HL-60 (cell line): ENCODE data around the gene SECTM1.

ENCODE experiments used
- DNase-seq, 2 experiments: peaks; one replicate each; pipeline ENCODE4 v3.0.0-alpha.2; 2010 to 2020; ENCODE audit warnings: low read depth in 1 of 2, low spot score in 1 of 2
- H3K27ac ChIP-seq: fragments of 250-450 bp; sonication (Bioruptor Pico); replicated peaks from 2 replicates; pipeline ENCODE4 v1.5.1; 2020; ENCODE audit warnings: mild to moderate bottlenecking, moderate library complexity
- H3K27me3 ChIP-seq: fragments of 250-450 bp; sonication (Bioruptor Pico); 2 replicates; pipeline ENCODE4 v1.5.1; 2021; ENCODE audit warnings: mild to moderate bottlenecking, moderate library complexity; ENCODE audit not compliant: insufficient read depth, poor library complexity, severe bottlenecking
- H3K4me3 ChIP-seq: replicated peaks from 2 replicates; pipeline ENCODE4 v1.5.1; 2011; ENCODE audit warnings: mild to moderate bottlenecking, control low read depth, low read length; ENCODE audit not compliant: insufficient read depth
- GABPA ChIP-seq: IDR thresholded peaks from 2 replicates; pipeline ENCODE4 v1.6.1; 2012; ENCODE audit warnings: low read depth
- POLR2AphosphoS5 ChIP-seq: IDR thresholded peaks from 2 replicates; pipeline ENCODE4 v1.6.1; 2012; ENCODE audit warnings: low read depth
- SPI1 ChIP-seq: IDR thresholded peaks from 2 replicates; pipeline ENCODE4 v1.6.1; 2012; ENCODE audit warnings: low read depth, mild to moderate bottlenecking, borderline replicate concordance
- TF ChIP-seq, protein P1 (sequence below): IDR thresholded peaks from 2 replicates; pipeline ENCODE4 v1.6.1; 2012; ENCODE audit warnings: low read depth; ENCODE audit not compliant: insufficient replicate concordance
- TF ChIP-seq, protein P2 (sequence below): IDR thresholded peaks from one replicate; pipeline ENCODE4 v1.5.1; 2011; ENCODE audit warnings: low read length, control low read depth, inconsistent platforms; ENCODE audit not compliant: insufficient read depth

Gene SECTM1

DNA sequence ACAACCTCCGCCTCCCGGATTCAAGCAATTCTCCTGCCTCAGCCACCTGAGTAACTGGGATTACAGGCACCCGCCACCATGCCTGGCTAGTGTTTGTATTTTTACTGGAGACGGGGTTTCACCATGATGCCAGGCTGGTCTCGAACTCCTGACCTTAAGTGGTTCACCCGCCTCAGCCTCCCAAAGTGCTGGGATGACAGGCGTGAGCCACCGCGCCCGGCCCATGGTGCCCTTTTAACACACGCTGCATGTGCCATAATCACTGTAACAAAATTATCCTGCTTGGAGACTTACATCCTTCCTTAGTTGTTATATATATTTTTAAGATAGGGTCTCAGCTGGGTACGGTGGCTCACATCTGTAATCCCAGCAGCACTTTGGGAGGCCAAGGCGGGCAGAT lies 21.6 kb downstream of the SECTM1 start:
- DNase-seq, result no peak
- TF ChIP-seq SPI1, result no peak
- TF ChIP-seq GABPA, result no peak
- TF ChIP-seq, protein P1, sequence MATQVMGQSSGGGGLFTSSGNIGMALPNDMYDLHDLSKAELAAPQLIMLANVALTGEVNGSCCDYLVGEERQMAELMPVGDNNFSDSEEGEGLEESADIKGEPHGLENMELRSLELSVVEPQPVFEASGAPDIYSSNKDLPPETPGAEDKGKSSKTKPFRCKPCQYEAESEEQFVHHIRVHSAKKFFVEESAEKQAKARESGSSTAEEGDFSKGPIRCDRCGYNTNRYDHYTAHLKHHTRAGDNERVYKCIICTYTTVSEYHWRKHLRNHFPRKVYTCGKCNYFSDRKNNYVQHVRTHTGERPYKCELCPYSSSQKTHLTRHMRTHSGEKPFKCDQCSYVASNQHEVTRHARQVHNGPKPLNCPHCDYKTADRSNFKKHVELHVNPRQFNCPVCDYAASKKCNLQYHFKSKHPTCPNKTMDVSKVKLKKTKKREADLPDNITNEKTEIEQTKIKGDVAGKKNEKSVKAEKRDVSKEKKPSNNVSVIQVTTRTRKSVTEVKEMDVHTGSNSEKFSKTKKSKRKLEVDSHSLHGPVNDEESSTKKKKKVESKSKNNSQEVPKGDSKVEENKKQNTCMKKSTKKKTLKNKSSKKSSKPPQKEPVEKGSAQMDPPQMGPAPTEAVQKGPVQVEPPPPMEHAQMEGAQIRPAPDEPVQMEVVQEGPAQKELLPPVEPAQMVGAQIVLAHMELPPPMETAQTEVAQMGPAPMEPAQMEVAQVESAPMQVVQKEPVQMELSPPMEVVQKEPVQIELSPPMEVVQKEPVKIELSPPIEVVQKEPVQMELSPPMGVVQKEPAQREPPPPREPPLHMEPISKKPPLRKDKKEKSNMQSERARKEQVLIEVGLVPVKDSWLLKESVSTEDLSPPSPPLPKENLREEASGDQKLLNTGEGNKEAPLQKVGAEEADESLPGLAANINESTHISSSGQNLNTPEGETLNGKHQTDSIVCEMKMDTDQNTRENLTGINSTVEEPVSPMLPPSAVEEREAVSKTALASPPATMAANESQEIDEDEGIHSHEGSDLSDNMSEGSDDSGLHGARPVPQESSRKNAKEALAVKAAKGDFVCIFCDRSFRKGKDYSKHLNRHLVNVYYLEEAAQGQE, result no peak
- no peak for TF ChIP-seq POLR2AphosphoS5
- H3K27ac ChIP-seq, result no peak overlapping the region
- H3K4me3 ChIP-seq, result no peak overlapping the region
- H3K27me3 ChIP-seq, result peaks cover 7% of the 10 kb centered on the region

DNA sequence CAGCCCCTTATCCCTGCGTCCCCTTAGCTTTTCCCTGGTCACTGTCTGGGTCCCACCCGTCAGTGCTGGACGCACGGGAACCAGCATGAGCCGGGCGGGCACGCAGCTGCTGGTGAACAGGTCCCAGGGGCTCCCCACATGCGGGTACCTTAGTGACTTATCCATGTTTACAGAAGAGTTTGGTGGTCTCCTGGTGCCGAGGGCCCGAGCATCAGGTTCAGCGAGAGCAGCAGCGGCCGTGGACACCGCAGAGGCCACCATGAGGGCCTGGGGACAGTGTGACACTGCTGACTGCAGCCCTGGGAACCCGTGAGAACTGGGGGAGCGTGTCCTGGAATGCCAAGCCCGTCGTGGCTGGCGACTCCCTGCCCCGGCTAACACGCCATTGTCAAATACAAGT lies 22.7 kb downstream of the SECTM1 start:
- no peak for DNase-seq
- Histone ChIP-seq H3K27ac (no peak overlapping the region), H3K4me3 (no peak overlapping the region), H3K27me3 (peaks cover 3% of the 10 kb centered on the region)
- TF ChIP-seq, protein P1, result no peak
- TF ChIP-seq, protein P2, sequence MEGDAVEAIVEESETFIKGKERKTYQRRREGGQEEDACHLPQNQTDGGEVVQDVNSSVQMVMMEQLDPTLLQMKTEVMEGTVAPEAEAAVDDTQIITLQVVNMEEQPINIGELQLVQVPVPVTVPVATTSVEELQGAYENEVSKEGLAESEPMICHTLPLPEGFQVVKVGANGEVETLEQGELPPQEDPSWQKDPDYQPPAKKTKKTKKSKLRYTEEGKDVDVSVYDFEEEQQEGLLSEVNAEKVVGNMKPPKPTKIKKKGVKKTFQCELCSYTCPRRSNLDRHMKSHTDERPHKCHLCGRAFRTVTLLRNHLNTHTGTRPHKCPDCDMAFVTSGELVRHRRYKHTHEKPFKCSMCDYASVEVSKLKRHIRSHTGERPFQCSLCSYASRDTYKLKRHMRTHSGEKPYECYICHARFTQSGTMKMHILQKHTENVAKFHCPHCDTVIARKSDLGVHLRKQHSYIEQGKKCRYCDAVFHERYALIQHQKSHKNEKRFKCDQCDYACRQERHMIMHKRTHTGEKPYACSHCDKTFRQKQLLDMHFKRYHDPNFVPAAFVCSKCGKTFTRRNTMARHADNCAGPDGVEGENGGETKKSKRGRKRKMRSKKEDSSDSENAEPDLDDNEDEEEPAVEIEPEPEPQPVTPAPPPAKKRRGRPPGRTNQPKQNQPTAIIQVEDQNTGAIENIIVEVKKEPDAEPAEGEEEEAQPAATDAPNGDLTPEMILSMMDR, result no peak
- TF ChIP-seq SPI1 (no peak), POLR2AphosphoS5 (no peak), GABPA (no peak)

DNA sequence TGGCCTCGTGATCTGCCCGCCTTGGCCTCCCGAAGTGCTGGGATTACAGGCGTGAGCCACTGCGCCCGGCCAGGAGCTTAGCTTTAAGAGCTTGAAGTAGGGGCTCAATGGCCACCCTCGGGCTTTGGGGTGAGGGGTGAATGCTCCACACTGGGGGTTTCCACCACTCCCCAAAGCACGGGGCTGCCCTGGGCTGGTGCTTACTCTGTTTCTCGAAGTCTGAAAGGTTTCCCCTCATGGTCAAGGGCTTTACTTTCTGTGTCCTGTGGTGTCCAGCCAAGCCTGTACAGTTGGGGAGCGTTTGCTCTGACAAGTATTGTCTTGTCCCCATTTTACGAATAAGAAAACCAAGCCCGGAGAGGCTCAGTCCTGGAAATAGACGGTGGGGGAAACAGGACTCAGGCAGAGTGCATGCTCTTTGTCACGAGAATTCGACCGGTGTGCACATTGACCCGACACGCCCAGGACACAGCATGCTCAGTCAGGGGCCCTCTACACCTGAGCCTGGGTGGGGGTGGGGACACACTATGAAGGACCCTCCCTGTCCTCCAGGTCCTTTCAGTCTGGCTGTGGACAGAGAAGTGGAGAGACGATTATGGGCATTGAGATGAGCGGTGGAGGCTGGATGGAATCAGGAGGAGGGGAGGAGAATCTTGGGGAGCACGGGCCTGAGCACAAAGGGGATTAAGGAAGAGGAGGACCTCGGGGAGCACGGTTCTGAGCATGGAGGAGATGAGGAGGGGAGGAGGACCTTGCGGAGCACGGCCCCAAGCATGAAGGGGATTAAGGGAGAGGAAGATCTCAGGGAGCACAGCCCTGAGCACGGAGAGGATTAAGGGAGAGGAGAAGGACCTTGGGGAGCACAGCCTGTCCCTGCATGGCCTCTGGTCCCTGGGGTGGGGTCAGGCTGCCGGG lies 23.7 kb downstream of the SECTM1 start:
- H3K27me3 ChIP-seq, result no peaks in the 10 kb centered on the region
- H3K27ac ChIP-seq, result no peak overlapping the region
- no peak for TF ChIP-seq POLR2AphosphoS5
- TF ChIP-seq, protein P2, result no peak
- TF ChIP-seq, protein P1, result no peak
- no peak for TF ChIP-seq SPI1
- TF ChIP-seq GABPA, result no peak
- no peak overlapping the region for H3K4me3 ChIP-seq
- no peak for DNase-seq
